ENCODE results near the gene ZNF326.

DNA sequence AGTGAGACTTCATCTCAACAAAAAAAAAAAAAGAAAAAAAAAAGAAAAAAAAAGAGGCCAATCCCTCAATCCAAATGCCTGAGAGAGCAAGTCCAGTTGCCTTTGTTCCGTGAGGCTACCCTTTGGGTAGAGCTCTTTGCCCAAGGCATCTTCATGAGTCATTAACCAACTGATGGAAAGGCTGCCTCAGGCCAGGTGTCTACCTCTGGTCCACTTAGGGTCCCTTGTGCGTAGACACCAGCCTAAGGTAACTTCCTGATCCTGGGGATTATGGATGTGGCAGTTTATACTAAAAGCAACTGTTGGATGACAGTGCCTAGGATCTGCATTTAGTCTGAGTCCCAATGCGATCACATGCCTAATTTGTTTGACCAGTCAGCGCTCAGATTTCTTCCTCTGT, 20.7 kb upstream of the ZNF326 start:
- no peak for TF ChIP-seq TAF1 (IDR thresholded peaks at IDR 0.05; ENCODE audit: borderline replicate concordance, low read depth, low read length)
- no peak for TF ChIP-seq POLR2AphosphoS5 (IDR thresholded peaks at IDR 0.05; ENCODE audit: low read depth, low read length)
- no peak for TF ChIP-seq POLR2A (IDR thresholded peaks at IDR 0.05; ENCODE audit: low read depth, low read length)
